Neuron (in vitro differentiated cells): ENCODE measurements around the gene GRK2.

ENCODE experiments used
- H2AFZ ChIP-seq: one replicate; pipeline ENCODE4 v1.6.1; 2013; ENCODE audit warnings: low read depth, mild to moderate bottlenecking, inconsistent platforms, low read length, moderate library complexity
- H3K27me3 ChIP-seq: one replicate; pipeline ENCODE4 v1.6.1; 2013; ENCODE audit warnings: low read length; ENCODE audit not compliant: insufficient read depth
- H3K36me3 ChIP-seq: one replicate; pipeline ENCODE4 v1.6.1; 2013; ENCODE audit warnings: low read length; ENCODE audit not compliant: insufficient read depth
- H3K4me1 ChIP-seq: one replicate; pipeline ENCODE4 v1.6.1; 2013; ENCODE audit warnings: low read length; ENCODE audit not compliant: insufficient read depth
- H3K4me3 ChIP-seq: 2 replicates; pipeline ENCODE4 v1.5.1; 2013; ENCODE audit warnings: mild to moderate bottlenecking, low read length, moderate library complexity
- H3K9me3 ChIP-seq: one replicate; pipeline ENCODE4 v1.6.1; 2013; ENCODE audit warnings: low read length

Gene GRK2

GRCh38 chr11:67278135-67278938, 12.1 kb downstream of the GRK2 start:
- no peak overlapping the region for H3K4me3 ChIP-seq
- H3K9me3 ChIP-seq, result no peaks in the 10 kb centered on the region
- no peaks in the 10 kb centered on the region for H3K4me1 ChIP-seq
- no peaks in the 10 kb centered on the region for H3K27me3 ChIP-seq
- no peak overlapping the region for H2AFZ ChIP-seq
- peaks cover 44% of the 10 kb centered on the region for H3K36me3 ChIP-seq

DNA sequence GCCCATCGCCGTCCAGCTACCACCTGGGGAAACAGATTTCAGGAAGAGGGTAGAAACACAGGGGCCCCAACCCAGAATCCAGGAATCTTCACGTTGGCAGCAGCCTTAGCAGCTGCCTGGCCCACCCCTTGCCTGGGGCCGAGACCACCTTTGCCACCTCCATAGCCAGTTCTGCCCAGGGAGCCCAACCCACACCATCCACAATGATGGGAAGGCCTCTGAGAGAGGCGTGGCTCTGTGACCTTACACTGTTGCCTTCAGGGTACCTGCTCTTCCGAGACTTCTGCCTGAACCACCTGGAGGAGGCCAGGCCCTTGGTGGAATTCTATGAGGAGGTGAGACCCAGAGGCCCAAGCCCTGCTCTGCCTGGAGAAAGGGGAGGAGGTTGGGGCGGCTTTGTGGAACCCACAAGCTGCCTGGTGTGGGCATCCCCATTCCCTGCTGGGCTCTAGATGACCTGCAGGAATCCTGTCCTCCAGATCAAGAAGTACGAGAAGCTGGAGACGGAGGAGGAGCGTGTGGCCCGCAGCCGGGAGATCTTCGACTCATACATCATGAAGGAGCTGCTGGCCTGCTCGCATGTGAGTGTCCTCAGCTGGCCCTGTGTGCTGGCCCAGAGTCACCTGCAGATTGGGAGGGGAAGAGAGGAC, 12.8 kb downstream of the GRK2 start:
- H3K4me3 ChIP-seq, result no peak overlapping the region
- no peaks in the 10 kb centered on the region for H3K9me3 ChIP-seq
- no peaks in the 10 kb centered on the region for H3K4me1 ChIP-seq
- H2AFZ ChIP-seq, result no peak overlapping the region
- peaks cover 51% of the 10 kb centered on the region for H3K36me3 ChIP-seq
- H3K27me3 ChIP-seq, result no peaks in the 10 kb centered on the region

DNA sequence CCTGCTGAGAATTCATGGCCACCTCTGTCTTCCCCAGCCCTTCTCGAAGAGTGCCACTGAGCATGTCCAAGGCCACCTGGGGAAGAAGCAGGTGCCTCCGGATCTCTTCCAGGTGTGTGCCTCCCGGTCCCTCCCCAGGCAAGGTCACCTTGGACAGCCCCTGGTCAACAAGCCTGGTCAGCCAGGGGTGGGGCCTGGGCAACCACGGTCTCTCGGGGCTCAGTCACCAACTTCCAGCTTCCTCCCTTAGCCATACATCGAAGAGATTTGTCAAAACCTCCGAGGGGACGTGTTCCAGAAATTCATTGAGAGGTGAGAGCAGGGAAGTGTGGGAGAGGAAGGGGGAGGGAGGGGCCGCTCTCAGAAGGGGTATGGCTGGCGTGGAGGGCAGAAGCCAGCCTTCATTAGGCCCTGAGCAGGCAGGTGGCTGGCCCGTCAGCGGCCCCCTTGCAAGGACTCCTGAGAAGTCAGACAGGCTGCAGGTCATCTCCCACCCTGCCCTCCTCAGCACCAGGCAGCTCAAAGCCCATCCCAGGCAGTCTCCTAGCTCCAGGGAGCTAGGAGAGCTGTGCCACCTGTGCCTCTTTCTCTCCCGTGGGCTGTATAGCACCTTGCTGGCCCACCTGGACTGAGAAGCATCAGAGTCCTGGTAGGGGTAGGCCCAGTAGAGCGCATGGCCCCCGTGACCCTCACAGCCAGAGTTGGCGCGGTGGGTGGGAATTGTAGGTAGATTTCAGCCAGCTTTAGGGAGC, 13.5 kb downstream of the GRK2 start:
- no peaks in the 10 kb centered on the region for H3K9me3 ChIP-seq
- H3K4me1 ChIP-seq, result no peaks in the 10 kb centered on the region
- no peak overlapping the region for H3K4me3 ChIP-seq
- no peak overlapping the region for H2AFZ ChIP-seq
- no peaks in the 10 kb centered on the region for H3K27me3 ChIP-seq
- peaks cover 53% of the 10 kb centered on the region for H3K36me3 ChIP-seq

DNA sequence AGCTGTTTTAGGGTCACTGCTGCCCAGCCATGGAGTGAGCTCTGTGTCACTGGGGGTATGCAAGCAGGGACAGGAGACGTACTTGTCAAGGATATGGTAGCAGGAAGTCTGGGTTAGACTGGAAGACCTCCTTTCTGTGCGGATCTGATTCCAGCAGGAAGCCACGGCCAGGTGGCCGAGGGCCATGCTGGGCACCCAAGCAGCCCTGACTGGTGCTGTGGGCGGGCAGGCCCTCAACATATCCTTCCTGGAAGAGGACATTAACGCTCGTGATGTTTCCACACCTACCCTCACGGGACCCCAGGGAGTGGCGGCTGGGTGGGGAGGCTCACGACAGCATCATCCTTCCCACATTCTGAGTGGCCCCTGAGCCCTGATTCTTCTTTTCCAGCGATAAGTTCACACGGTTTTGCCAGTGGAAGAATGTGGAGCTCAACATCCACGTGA, 14.1 kb downstream of the GRK2 start:
- H3K36me3 ChIP-seq, result peaks cover 54% of the 10 kb centered on the region
- no peaks in the 10 kb centered on the region for H3K9me3 ChIP-seq
- H3K4me3 ChIP-seq, result no peak overlapping the region
- H3K27me3 ChIP-seq, result no peaks in the 10 kb centered on the region
- no peaks in the 10 kb centered on the region for H3K4me1 ChIP-seq
- no peak overlapping the region for H2AFZ ChIP-seq

GRCh38 chr11:67280788-67281551, 14.7 kb downstream of the GRK2 start:
- no peak overlapping the region for H2AFZ ChIP-seq
- H3K4me3 ChIP-seq, result no peak overlapping the region
- H3K36me3 ChIP-seq, result peaks cover 57% of the 10 kb centered on the region
- no peaks in the 10 kb centered on the region for H3K27me3 ChIP-seq
- H3K9me3 ChIP-seq, result no peaks in the 10 kb centered on the region
- no peaks in the 10 kb centered on the region for H3K4me1 ChIP-seq

GRCh38 chr11:67281552-67282150, 15.4 kb downstream of the GRK2 start:
- peaks cover 57% of the 10 kb centered on the region for H3K36me3 ChIP-seq
- no peak overlapping the region for H3K4me3 ChIP-seq
- H3K27me3 ChIP-seq, result no peaks in the 10 kb centered on the region
- H3K9me3 ChIP-seq, result no peaks in the 10 kb centered on the region
- H3K4me1 ChIP-seq, result no peaks in the 10 kb centered on the region
- no peak overlapping the region for H2AFZ ChIP-seq

DNA sequence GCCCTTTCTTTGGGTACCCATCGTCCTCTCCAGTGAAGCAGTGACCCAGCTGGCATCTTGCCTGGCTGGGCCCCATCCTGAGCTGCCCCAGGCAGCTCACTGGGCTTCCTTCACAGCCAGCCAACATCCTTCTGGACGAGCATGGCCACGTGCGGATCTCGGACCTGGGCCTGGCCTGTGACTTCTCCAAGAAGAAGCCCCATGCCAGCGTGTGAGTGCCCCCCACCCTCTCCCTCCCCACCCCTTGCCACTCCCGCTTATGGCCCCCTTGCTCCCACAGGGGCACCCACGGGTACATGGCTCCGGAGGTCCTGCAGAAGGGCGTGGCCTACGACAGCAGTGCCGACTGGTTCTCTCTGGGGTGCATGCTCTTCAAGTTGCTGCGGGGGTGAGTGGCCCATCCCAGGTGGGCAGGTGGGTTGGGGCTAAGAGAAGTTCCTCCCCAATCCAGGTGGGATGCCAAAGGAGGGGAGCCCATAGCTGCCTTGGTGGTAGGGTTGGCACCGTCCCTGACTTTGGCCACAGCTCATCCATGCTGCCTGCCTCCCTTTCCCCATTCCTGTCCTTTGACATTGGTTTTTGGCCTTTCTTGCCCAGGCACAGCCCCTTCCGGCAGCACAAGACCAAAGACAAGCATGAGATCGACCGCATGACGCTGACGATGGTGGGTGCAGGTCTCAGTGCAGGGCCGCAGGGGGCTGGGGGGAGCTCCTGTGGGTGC, 16.0 kb downstream of the GRK2 start:
- Histone ChIP-seq H2AFZ (no peak overlapping the region), H3K36me3 (peaks cover 57% of the 10 kb centered on the region), H3K4me3 (no peak overlapping the region), H3K27me3 (no peaks in the 10 kb centered on the region), H3K9me3 (no peaks in the 10 kb centered on the region), H3K4me1 (no peaks in the 10 kb centered on the region)

DNA sequence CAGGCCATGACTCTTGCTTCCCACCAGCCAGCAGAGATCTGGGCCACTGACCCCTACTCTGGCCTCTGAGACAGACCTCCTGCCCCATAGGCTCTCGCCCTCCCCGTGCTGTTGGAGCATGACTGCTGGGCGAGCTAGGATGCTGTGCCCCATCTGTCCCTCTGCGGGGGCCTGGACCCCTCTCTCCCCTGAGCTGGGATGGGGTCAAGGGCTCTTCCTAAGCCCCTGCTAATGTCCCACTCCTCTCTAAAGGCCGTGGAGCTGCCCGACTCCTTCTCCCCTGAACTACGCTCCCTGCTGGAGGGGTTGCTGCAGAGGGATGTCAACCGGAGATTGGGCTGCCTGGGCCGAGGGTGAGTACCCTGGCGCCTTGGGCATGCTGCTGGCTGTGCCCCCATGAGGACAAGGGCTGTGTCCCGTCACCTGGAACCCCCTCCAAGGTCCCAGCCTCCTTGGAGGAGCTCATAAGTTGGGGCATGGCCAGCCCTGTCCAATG, 16.7 kb downstream of the GRK2 start:
- H3K36me3 ChIP-seq, result peaks cover 55% of the 10 kb centered on the region
- H3K4me1 ChIP-seq, result peaks cover 5% of the 10 kb centered on the region
- H3K9me3 ChIP-seq, result no peaks in the 10 kb centered on the region
- H3K4me3 ChIP-seq, result no peak overlapping the region
- no peak overlapping the region for H2AFZ ChIP-seq
- H3K27me3 ChIP-seq, result no peaks in the 10 kb centered on the region

- Histone ChIP-seq H2AFZ (no peak overlapping the region), H3K9me3 (no peaks in the 10 kb centered on the region), H3K4me3 (no peak overlapping the region), H3K4me1 (peaks cover 9% of the 10 kb centered on the region), H3K27me3 (no peaks in the 10 kb centered on the region), H3K36me3 (peaks cover 53% of the 10 kb centered on the region)
Observed at GRCh38 chr11:67283481-67283963, 17.2 kb downstream of the GRK2 start.

- Histone ChIP-seq H3K4me3 (no peak overlapping the region), H2AFZ (no peak overlapping the region), H3K4me1 (peaks cover 11% of the 10 kb centered on the region), H3K36me3 (peaks cover 44% of the 10 kb centered on the region), H3K27me3 (no peaks in the 10 kb centered on the region), H3K9me3 (no peaks in the 10 kb centered on the region)
Observed at GRCh38 chr11:67284811-67285540, 18.7 kb downstream of the GRK2 start.
